ENCODE results near the gene NTSR2.

NTSR2 gene

GRCh38 chr2:11613297-11613696 lies 56.7 kb downstream of the NTSR2 start:
- ChIA-PET POLR2A (no interaction called here), CTCF (no interaction called here)
- TF ChIP-seq, protein P1, sequence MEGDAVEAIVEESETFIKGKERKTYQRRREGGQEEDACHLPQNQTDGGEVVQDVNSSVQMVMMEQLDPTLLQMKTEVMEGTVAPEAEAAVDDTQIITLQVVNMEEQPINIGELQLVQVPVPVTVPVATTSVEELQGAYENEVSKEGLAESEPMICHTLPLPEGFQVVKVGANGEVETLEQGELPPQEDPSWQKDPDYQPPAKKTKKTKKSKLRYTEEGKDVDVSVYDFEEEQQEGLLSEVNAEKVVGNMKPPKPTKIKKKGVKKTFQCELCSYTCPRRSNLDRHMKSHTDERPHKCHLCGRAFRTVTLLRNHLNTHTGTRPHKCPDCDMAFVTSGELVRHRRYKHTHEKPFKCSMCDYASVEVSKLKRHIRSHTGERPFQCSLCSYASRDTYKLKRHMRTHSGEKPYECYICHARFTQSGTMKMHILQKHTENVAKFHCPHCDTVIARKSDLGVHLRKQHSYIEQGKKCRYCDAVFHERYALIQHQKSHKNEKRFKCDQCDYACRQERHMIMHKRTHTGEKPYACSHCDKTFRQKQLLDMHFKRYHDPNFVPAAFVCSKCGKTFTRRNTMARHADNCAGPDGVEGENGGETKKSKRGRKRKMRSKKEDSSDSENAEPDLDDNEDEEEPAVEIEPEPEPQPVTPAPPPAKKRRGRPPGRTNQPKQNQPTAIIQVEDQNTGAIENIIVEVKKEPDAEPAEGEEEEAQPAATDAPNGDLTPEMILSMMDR (IDR thresholded peaks at IDR 0.05; ENCODE audit: control extremely low read depth, extremely low read depth, low read depth, missing control alignments): no peak
- DNase-seq (ENCODE audit: extremely low spot score): no peak

DNA sequence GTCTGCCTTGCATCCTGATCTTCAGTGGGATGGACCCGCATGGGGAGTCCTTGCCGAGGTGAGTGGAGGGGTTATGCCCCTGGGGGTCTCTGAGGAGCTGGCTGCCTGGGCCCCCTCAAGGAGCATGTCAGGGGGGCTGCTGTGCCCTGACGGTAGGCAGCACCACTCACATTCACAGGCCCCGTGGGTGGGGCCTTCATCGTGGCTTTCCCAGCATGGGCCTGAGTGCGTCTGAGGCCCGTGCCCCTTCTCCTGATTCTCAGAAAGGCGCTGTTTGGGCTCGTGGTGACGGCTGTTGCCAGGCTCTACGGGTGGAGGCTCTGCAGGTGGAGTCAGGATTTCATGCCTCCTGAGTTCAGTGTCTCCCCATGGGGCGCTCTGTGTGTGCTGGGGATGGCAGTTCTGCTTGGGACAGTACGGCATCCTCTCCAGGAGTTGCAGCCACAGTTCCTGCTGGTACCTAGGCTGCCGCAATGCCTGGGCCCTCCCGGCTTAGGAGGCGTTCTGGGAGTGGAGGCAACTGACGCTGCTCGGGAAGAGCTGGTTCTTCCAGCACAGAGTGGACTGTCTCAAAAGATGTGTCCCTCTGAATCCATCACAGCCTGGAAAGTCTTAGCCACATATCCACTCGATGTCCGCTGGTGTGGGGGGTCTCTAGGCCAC lies 57.3 kb downstream of the NTSR2 start:
- no peak for DNase-seq (ENCODE audit: extremely low spot score)
- CTCF ChIA-PET: no interaction called here
- TF ChIP-seq, protein P1 (IDR thresholded peaks at IDR 0.05; ENCODE audit: control extremely low read depth, extremely low read depth, low read depth, missing control alignments): no peak
- POLR2A ChIA-PET: no interaction called here

DNA sequence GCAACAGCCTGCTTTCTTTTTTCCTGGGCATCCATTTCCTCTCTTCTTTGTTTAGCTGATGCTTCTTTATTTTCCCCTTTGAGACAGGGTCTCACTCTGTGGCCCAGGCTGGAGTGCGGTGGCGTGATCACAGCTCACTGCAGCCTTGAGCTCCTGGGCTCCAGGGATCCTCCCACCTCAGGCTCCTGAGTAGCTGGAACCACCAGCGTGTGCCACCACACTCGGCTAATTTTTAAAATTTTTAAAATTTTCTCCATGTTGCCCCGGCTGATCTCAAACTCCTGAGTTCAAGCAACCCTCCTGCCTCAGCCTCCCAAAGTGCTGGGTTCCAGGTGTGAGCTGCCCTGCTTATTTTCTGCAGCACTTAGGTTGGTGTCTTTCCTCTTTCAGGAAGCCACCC lies 58.7 kb downstream of the NTSR2 start:
- POLR2A ChIA-PET: no interaction called here
- DNase-seq (ENCODE audit: extremely low spot score): no peak
- TF ChIP-seq, protein P1 (IDR thresholded peaks at IDR 0.05; ENCODE audit: control extremely low read depth, extremely low read depth, low read depth, missing control alignments): no peak
- CTCF ChIA-PET: interaction anchor here (1.2 to 1.9 kb wide), 2 partner anchors 26 to 30 kb away, joined by 3 to 4 read pairs; no protein-coding TSS in a partner anchor

DNA sequence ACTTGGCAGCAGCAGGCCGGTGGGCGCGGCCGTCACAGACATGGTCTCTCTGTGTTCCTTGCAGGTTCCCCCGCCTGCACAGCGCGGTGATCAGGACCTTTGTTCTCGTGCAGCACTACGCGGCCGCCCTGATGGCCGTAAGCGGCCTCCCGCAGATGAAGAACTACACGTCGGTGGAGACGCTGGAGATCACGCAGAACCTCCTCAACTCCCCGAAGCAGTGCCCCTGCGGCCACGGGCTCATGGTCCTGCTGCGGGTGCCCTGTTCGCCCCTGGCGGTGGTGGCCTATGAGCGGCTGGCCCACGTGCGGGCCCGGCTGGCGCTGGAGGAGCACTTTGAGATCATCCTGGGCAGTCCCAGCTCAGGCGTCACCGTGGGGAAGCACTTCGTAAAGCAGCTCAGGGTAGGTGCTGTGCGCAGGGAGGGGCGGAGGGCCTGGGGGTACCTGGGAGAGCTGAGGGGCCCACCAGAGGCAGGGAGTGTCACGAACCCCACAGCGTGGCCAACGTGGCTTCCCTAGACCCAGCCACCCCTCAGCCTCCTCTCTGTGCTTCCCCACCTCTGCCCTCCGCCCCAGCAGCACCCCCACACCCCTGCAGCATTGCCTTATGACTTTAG lies 59.3 kb downstream of the NTSR2 start:
- DNase-seq (ENCODE audit: extremely low spot score): no peak
- CTCF ChIA-PET: interaction anchor here (1.2 to 1.9 kb wide), 2 partner anchors 26 to 29 kb away, joined by 3 to 4 read pairs; no protein-coding TSS in a partner anchor
- TF ChIP-seq, protein P1 (IDR thresholded peaks at IDR 0.05; ENCODE audit: control extremely low read depth, extremely low read depth, low read depth, missing control alignments): no peak
- POLR2A ChIA-PET: no interaction called here
